Measurements from ENCODE around the gene HTD2. TPM values are rescaled to one million over a fixed set of nuclear protein-coding genes. Genes with fewer than 3 reads are reported as not detected.

The HTD2 gene
- total and polyA plus RNA-seq, 3 experiments from 2014 or later, result 12.4 to 29.6 (median 14.6) TPM

GRCh38 chr3:58296843-58297242 lies 9.5 kb upstream of the HTD2 start:
- POLR2A ChIA-PET, result no interaction called here

GRCh38 chr3:58298190-58298589 lies 8.1 kb upstream of the HTD2 start:
- Mint-ChIP-seq H3K4me1 (no peaks in the 10 kb centered on the region), H3K27ac (no peak overlapping the region), H3K27me3 (peaks cover 37 to 40% of the 10 kb centered on the region in 2 donors), H3K36me3 (peaks cover 0 to 6% (median 4%) of the 10 kb centered on the region in 3 donors), H3K4me3 (no peak overlapping the region), H3K9me3 (peaks cover 0 to 10% (median 4%) of the 10 kb centered on the region in 5 donors)
- no peak for DNase-seq
- ChIA-PET POLR2A (no interaction called here), CTCF (no interaction called here)
- H3K4me3 ChIP-seq (ENCODE audit: low read length), result no peak overlapping the region
- H3K27me3 ChIP-seq (ENCODE audit: insufficient read depth, low read length, poor library complexity, severe bottlenecking), result peaks cover 8% of the 10 kb centered on the region
- no peaks in the 10 kb centered on the region for H3K4me1 ChIP-seq (ENCODE audit: insufficient read depth, low read length)
- no peaks in the 10 kb centered on the region for H3K36me3 ChIP-seq (ENCODE audit: insufficient read depth, low read length)
- H3K9me3 ChIP-seq (ENCODE audit: low read length), result no peaks in the 10 kb centered on the region
- H3K27ac ChIP-seq (ENCODE audit: low read depth, low read length), result no peak overlapping the region

More at GRCh38 chr3:58296843-58297242, 9.5 kb upstream of the HTD2 start:
- no peak overlapping the region for H3K4me3 Mint-ChIP-seq
- H3K4me1 ChIP-seq (ENCODE audit: insufficient read depth, low read length), result no peaks in the 10 kb centered on the region
- H3K36me3 ChIP-seq (ENCODE audit: insufficient read depth, low read length), result no peaks in the 10 kb centered on the region
- H3K27me3 ChIP-seq (ENCODE audit: insufficient read depth, low read length, poor library complexity, severe bottlenecking), result peaks cover 8% of the 10 kb centered on the region
- H3K27ac ChIP-seq (ENCODE audit: low read depth, low read length), result no peak overlapping the region
- peaks cover 0 to 6% (median 4%) of the 10 kb centered on the region in 5 donors for H3K9me3 Mint-ChIP-seq
- H3K27me3 Mint-ChIP-seq, result peaks cover 28 to 30% of the 10 kb centered on the region in 2 donors
- H3K4me3 ChIP-seq (ENCODE audit: low read length), result no peak overlapping the region
- H3K36me3 Mint-ChIP-seq, result peaks cover 2 to 10% (median 4%) of the 10 kb centered on the region in 3 donors
- no peak for DNase-seq
- no peaks in the 10 kb centered on the region for H3K4me1 Mint-ChIP-seq
- CTCF ChIA-PET, result interaction anchor here (2.8 kb wide), 1 partner anchor 10 kb away, joined by 15 read pairs; the partner anchor contains the start of genes HTD2 and RPP14
- no peaks in the 10 kb centered on the region for H3K9me3 ChIP-seq (ENCODE audit: low read length)
- no peak overlapping the region for H3K27ac Mint-ChIP-seq

GRCh38 chr3:58299075-58299474 lies 7.2 kb upstream of the HTD2 start:
- Histone ChIP-seq H3K27me3 (ENCODE audit: insufficient read depth, low read length, poor library complexity, severe bottlenecking) (peaks cover 8% of the 10 kb centered on the region), H3K9me3 (ENCODE audit: low read length) (no peaks in the 10 kb centered on the region), H3K27ac (ENCODE audit: low read depth, low read length) (no peak overlapping the region), H3K4me1 (ENCODE audit: insufficient read depth, low read length) (no peaks in the 10 kb centered on the region), H3K4me3 (ENCODE audit: low read length) (no peak overlapping the region), H3K36me3 (ENCODE audit: insufficient read depth, low read length) (no peaks in the 10 kb centered on the region)
- Mint-ChIP-seq H3K4me1 (no peaks in the 10 kb centered on the region), H3K9me3 (peaks cover 0 to 10% (median 4%) of the 10 kb centered on the region in 5 donors), H3K27me3 (peaks cover 37 to 40% of the 10 kb centered on the region in 2 donors), H3K27ac (no peak overlapping the region), H3K36me3 (peaks cover 0 to 2% (median under 1%) of the 10 kb centered on the region in 3 donors), H3K4me3 (no peak overlapping the region)
- DNase-seq, result no peak
- ChIA-PET CTCF (no interaction called here), POLR2A (no interaction called here)

- H3K27me3 ChIP-seq (ENCODE audit: insufficient read depth, low read length, poor library complexity, severe bottlenecking), result peaks cover 8% of the 10 kb centered on the region
- Mint-ChIP-seq H3K4me1 (peaks cover 0 to 2% (median 0%) of the 10 kb centered on the region in 3 donors), H3K27me3 (peaks cover 37 to 40% of the 10 kb centered on the region in 2 donors), H3K27ac (no peak overlapping the region), H3K36me3 (no peaks in the 10 kb centered on the region), H3K4me3 (no peak overlapping the region), H3K9me3 (peaks cover 0 to 10% (median 4%) of the 10 kb centered on the region in 5 donors)
- ChIA-PET CTCF (interaction anchor here (1.2 kb wide), 2 partner anchors 111 to 122 kb away, joined by 3 to 4 read pairs; no protein-coding TSS in a partner anchor), POLR2A (no interaction called here)
- H3K4me3 ChIP-seq (ENCODE audit: low read length), result no peak overlapping the region
- H3K4me1 ChIP-seq (ENCODE audit: insufficient read depth, low read length), result no peaks in the 10 kb centered on the region
- DNase-seq, result no peak
- H3K36me3 ChIP-seq (ENCODE audit: insufficient read depth, low read length), result no peaks in the 10 kb centered on the region
- no peaks in the 10 kb centered on the region for H3K9me3 ChIP-seq (ENCODE audit: low read length)
- H3K27ac ChIP-seq (ENCODE audit: low read depth, low read length), result no peak overlapping the region
Observed at GRCh38 chr3:58299839-58300516, 6.3 kb upstream of the HTD2 start.

- H3K27ac Mint-ChIP-seq, result peak overlapping the region; percentile 71 to 100 (median 99)
- peak; percentile 6 to 61 (median 39) for DNase-seq
- H3K9me3 ChIP-seq (ENCODE audit: low read length), result no peaks in the 10 kb centered on the region
- no peaks in the 10 kb centered on the region for H3K27me3 ChIP-seq (ENCODE audit: insufficient read depth, low read length, poor library complexity, severe bottlenecking)
- peak overlapping the region; percentile 99 for H3K4me3 ChIP-seq (ENCODE audit: low read length)
- peaks cover 9 to 41% (median 11%) of the 10 kb centered on the region in 3 donors for H3K36me3 Mint-ChIP-seq
- peaks cover 25% of the 10 kb centered on the region for H3K4me1 ChIP-seq (ENCODE audit: insufficient read depth, low read length)
- ChIA-PET CTCF (interaction anchor here (0.6 to 5.2 kb wide), 18 partner anchors 11 to 323 kb away, joined by 3 to 69 read pairs (median 8); partner anchors contain the start of genes KCTD6, PDHB and PXK), POLR2A (no interaction called here)
- H3K36me3 ChIP-seq (ENCODE audit: insufficient read depth, low read length), result peaks cover 15% of the 10 kb centered on the region
- peaks cover 36 to 46% (median 41%) of the 10 kb centered on the region in 3 donors for H3K4me1 Mint-ChIP-seq
- peak overlapping the region; percentile 35 for H3K27ac ChIP-seq (ENCODE audit: low read depth, low read length)
- H3K9me3 Mint-ChIP-seq, result no peaks in the 10 kb centered on the region
- H3K27me3 Mint-ChIP-seq, result peaks cover 2 to 3% of the 10 kb centered on the region in 2 donors
- peak overlapping the region; percentile 90 to 100 (median 99) for H3K4me3 Mint-ChIP-seq
Observed at GRCh38 chr3:58307639-58308215, 1.4 kb downstream of the HTD2 start.

- Mint-ChIP-seq H3K4me1 (peaks cover 38 to 49% (median 48%) of the 10 kb centered on the region in 3 donors), H3K27me3 (peaks cover 0 to 2% of the 10 kb centered on the region in 2 donors), H3K4me3 (peak overlapping the region in 5 of 7 donors; percentile 41 to 99 (median 96)), H3K36me3 (peaks cover 11 to 50% (median 12%) of the 10 kb centered on the region in 3 donors), H3K27ac (peak overlapping the region; percentile 7 to 100 (median 95)), H3K9me3 (no peaks in the 10 kb centered on the region)
- DNase-seq, result no peak
- no peaks in the 10 kb centered on the region for H3K9me3 ChIP-seq (ENCODE audit: low read length)
- H3K27ac ChIP-seq (ENCODE audit: low read depth, low read length), result no peak overlapping the region
- H3K36me3 ChIP-seq (ENCODE audit: insufficient read depth, low read length), result peaks cover 19% of the 10 kb centered on the region
- no peak overlapping the region for H3K4me3 ChIP-seq (ENCODE audit: low read length)
- H3K27me3 ChIP-seq (ENCODE audit: insufficient read depth, low read length, poor library complexity, severe bottlenecking), result no peaks in the 10 kb centered on the region
- ChIA-PET POLR2A (no interaction called here), CTCF (interaction anchor here (0.6 to 5.2 kb wide), 6 partner anchors 10 to 322 kb away, joined by 3 to 69 read pairs (median 4); no protein-coding TSS in a partner anchor)
- peaks cover 25% of the 10 kb centered on the region for H3K4me1 ChIP-seq (ENCODE audit: insufficient read depth, low read length)
Observed at GRCh38 chr3:58308728-58309127, 2.4 kb downstream of the HTD2 start.

GRCh38 chr3:58317811-58318210 lies 11.5 kb downstream of the HTD2 start:
- H3K9me3 ChIP-seq (ENCODE audit: low read length), result no peaks in the 10 kb centered on the region
- Mint-ChIP-seq H3K27ac (peak overlapping the region in 2 of 8 donors; percentile 37 to 64), H3K4me3 (no peak overlapping the region), H3K27me3 (no peaks in the 10 kb centered on the region), H3K36me3 (peaks cover 0 to 66% (median 6%) of the 10 kb centered on the region in 3 donors), H3K4me1 (peaks cover 7 to 19% (median 9%) of the 10 kb centered on the region in 3 donors), H3K9me3 (no peaks in the 10 kb centered on the region)
- H3K4me1 ChIP-seq (ENCODE audit: insufficient read depth, low read length), result no peaks in the 10 kb centered on the region
- H3K27ac ChIP-seq (ENCODE audit: low read depth, low read length), result no peak overlapping the region
- no peak overlapping the region for H3K4me3 ChIP-seq (ENCODE audit: low read length)
- CTCF ChIA-PET, result interaction anchor here (9.2 kb wide), 1 partner anchor 10 kb away, joined by 69 read pairs; the partner anchor contains the start of genes HTD2 and RPP14
- H3K27me3 ChIP-seq (ENCODE audit: insufficient read depth, low read length, poor library complexity, severe bottlenecking), result no peaks in the 10 kb centered on the region
- POLR2A ChIA-PET, result no interaction called here
- peaks cover 22% of the 10 kb centered on the region for H3K36me3 ChIP-seq (ENCODE audit: insufficient read depth, low read length)
- DNase-seq, result no peak

GRCh38 chr3:58321791-58322190 lies 15.5 kb downstream of the HTD2 start:
- peak overlapping the region in 1 of 8 donors; percentile 61 for H3K27ac Mint-ChIP-seq
- H3K36me3 ChIP-seq (ENCODE audit: insufficient read depth, low read length), result peaks cover 7% of the 10 kb centered on the region
- POLR2A ChIA-PET, result no interaction called here

More at GRCh38 chr3:58321791-58322190, 15.5 kb downstream of the HTD2 start:
- Mint-ChIP-seq H3K27me3 (no peaks in the 10 kb centered on the region), H3K36me3 (peaks cover 0 to 33% (median 1%) of the 10 kb centered on the region in 3 donors), H3K4me3 (no peak overlapping the region), H3K4me1 (peaks cover 3 to 26% (median 14%) of the 10 kb centered on the region in 3 donors), H3K9me3 (no peaks in the 10 kb centered on the region)
- no peak overlapping the region for H3K4me3 ChIP-seq (ENCODE audit: low read length)
- H3K27ac ChIP-seq (ENCODE audit: low read depth, low read length), result no peak overlapping the region
- H3K27me3 ChIP-seq (ENCODE audit: insufficient read depth, low read length, poor library complexity, severe bottlenecking), result no peaks in the 10 kb centered on the region
- peaks cover 7% of the 10 kb centered on the region for H3K4me1 ChIP-seq (ENCODE audit: insufficient read depth, low read length)
- CTCF ChIA-PET, result interaction anchor here (0.9 to 9.2 kb wide), 5 partner anchors 12 to 170 kb away, joined by 3 to 69 read pairs (median 6); partner anchors contain the start of genes HTD2, KCTD6 and RPP14
- no peak for DNase-seq
- H3K9me3 ChIP-seq (ENCODE audit: low read length), result no peaks in the 10 kb centered on the region
